Activated naive CD4-positive, alpha-beta T cell treated with anti-CD3 and anti-CD28 coated beads, Interleukin-2, amount 50 U/mL, for 16 hours (primary cell): ENCODE data around the gene SLC22A3.
"Not testable (repeated sequence)": the region's sequence is repeated elsewhere in the genome, so short reads cannot be mapped to it uniquely, and the experiment has no call there.

Experiments
- DNase-seq: peaks from one replicate; pipeline ENCODE4 v3.0.0-alpha.2; 2020

The SLC22A3 gene

DNA sequence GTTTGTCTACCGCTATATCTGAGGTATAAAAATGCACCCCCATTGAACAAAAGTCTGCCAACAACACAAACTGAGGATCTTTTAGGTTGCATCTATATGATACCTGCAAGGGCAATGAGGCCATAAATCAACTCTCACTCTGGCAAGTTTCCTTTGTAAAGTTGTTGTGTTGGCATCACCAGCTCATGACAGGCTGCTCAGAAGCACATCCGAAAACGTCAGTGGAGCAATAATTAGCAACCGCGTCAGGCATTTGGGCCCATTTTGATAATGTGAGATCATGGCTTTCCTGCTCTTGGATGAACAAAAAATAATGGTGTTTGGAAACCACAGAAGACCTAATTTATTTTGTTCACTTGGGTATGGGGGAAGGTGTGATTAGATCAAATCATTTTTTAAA is 12.0 kb upstream of the SLC22A3 start:
- no peak for DNase-seq

DNA sequence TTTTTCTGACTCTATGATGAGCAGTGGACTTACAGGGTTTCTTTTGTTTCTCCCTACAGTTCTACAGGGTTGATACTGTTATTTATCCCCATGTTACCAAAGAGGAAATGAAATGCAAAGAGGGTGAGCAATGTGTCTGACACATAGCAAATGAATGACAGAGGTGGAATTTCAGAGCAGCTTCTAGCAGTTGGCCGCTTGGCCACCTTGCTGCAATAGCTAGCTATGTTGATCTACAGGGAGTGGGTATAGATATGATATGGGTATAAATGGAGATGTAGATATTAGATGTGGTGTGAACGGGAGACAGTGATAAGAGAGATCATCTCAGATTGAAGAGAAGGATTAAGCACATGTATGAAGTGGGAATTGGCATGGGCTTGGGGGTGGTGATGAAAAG is 10.9 kb upstream of the SLC22A3 start:
- DNase-seq = no peak

DNA sequence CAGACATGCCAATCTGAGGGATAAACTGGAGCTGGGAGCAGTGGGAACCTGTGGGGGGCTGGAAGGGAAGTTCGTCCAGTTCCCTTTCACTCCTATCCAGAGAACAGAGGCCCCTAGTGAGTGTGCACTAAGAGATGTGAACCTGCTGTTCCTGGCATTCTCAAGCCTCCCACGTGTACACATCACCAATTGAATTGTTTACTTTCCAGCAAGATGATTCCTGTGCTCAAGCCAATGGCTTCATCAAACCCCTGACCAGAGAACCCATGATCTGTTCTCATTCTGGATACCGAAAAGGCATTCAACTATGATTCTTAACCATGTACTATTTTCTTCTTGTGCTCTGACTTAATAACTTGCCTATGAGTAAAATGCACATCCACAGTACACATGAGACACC is 10.2 kb upstream of the SLC22A3 start:
- no peak for DNase-seq

DNA sequence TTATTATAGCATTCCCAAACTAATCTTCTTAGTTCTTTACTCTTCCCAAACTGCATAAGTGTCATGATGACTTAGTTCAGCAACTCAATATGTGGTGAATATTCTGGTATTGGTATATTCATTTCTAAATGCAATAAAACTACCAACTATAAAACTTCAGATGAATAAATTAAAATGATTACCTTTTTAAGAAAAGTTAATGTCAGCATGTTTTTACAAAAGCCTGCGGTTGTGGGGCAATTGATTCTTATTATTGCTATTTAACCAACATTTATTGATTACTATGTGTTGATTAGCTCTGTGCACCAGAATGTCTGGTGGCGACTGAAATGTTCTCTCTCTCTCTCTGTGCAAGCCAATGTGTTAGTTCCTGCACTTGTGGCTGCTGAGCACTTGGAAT is 5.0 kb upstream of the SLC22A3 start:
- DNase-seq = no peak

DNA sequence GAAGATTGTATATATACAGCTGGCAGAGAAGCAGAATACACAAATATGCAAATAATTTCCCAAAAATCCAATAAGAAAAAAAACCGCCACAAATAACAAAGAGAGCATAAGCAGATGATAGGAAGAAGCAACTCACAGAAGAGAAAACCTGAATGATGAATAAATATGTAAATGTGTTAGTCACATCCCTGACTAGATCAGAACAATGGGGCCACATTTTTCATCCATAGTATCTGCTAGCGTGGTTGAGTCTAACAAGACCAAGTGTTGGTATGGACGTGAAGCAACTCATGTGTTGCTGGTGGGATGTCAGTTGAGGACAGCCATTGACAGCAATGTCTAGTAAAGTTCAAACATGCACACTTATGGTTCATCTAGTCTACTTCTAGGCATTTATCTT is 3.9 kb upstream of the SLC22A3 start:
- DNase-seq = no peak

DNA sequence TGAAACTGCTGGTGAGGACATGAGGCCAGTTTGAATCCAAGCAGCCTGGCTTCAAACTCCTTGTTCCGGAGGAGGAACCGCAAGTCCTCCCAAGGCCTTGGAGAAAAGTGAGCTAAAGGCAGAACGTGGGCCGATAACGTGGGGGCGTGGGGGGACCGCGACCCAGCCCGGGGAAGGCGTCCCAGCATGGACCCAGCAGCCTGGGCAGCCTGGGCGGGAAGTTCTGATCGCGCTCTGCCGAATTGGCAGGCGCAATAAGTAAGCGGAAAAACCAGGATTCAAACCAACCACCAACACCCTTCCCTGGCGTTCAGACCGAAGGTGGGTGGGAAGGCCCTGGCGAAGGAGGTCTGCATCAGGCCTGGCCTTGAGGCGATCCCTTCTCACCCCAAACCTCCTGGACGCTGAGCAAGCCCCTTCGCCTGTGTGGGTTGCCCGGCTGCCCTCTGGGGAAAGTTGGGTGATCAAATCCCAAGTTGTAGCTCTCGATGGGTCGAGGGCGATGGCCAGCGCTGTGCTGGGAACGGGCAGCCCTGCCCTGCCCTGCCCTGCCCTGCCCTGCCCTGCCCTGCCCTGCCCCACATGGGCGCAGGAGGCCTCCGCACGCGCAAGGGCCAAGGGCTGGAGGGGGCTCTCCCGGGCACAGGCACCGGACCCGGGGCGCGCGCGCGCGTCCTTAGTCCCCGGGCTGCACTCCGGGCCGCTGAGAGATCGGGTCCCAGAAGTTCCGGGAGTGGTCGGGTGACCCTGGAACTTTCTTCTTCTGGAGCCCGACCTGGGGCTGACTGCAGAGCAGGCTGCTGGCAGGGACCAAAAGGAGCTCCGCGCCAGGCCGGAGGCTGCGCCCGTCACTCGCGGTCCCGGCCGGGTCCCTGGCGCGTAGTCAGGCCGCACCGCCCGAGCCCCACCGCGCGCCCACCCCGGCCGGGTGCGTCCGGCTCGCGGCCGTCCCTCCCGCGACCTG is 637 bp upstream of the SLC22A3 start:
- no peak for DNase-seq

DNA sequence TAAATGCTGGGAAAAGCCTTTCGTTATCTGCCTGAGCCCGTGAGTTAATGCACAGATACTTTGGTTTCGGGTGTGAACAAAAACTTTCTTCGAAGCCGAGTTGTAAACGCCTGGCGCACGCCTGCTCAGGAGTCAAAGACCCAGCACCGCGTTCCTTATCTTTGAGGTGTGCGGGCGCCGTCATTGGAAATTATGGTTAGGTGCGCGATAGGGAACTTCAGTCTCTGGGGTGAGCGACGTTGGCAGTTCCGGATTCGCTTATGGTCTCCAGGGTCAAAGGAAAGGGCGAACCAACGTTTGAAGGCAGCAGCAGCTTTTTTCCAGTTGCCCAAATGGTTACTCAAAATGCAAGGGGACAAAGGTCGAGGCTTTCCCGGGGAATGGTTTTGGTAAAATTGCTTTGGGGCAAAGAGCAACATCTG is 853 bp downstream of the SLC22A3 start:
- DNase-seq = no peak

DNA sequence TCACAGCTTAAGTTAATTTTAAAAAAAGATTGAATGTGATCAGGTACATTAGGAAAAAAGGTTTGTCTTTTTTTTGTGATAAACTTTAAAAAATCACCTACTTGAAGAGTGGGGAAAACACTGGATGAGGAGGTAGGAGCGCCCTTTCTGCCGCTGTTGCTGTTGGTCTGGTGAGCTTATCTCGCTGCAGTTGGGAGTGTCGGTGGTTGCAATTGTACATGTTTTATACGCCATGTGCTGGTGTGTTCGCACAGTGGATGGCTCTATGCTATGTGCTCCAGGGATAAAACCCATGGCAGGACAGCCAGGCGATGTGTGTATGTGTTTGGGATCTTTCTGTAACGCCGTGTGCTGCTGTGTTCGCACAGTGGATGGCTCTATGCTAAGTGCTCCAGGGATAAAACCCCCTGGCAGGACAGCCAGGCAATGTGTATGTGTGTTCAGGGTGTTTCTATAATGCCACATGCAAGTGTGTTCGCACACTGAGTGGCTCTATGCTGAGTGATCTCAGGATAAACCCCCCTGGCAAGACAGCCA is 1.7 kb downstream of the SLC22A3 start:
- DNase-seq = no peak

DNA sequence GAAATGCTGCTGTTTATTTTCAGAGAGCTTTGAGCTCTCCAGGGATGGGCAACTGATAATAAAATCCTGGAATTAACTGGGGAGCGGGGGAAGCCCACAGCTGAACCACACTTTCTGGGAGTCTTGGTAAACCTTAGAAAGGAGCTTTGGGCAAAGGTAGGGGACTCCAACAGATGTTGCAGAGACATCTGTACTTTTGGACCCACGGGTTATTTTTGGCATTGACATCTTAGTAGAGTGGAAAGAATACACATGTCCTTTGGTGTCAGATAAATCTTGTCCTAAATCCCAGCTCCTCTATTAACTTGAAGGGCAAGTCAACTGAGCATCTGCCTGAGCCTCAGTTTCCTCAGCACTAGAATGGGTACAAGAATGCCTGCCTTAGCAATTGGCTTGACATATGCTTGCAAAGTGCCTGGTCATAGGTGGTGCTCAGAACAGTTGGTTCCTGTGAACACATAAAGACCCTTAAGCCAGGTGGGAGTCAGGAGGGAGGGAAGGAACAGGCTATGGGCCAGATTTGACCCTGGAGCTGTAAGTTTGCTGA is 5.8 kb downstream of the SLC22A3 start:
- no peak for DNase-seq

DNA sequence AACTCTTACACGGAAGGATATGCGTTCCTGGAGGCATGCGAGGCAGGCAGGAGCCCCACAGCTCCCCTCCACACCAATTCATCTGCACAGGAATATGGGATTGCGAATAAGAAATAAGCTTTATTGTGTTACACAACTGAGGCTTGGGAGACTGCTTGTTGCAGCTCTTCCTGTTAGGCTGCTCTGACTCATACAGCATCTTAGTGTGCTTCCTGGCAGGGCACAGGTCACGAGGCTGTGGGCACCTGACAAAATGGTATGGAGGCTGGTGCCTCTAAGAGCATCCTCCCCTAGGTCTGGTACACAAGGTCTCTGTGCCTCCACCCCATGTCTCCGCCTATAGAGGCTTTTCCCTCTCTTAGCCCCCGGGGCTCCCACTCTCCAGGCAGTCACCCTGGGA is 6.8 kb downstream of the SLC22A3 start:
- no peak for DNase-seq

DNA sequence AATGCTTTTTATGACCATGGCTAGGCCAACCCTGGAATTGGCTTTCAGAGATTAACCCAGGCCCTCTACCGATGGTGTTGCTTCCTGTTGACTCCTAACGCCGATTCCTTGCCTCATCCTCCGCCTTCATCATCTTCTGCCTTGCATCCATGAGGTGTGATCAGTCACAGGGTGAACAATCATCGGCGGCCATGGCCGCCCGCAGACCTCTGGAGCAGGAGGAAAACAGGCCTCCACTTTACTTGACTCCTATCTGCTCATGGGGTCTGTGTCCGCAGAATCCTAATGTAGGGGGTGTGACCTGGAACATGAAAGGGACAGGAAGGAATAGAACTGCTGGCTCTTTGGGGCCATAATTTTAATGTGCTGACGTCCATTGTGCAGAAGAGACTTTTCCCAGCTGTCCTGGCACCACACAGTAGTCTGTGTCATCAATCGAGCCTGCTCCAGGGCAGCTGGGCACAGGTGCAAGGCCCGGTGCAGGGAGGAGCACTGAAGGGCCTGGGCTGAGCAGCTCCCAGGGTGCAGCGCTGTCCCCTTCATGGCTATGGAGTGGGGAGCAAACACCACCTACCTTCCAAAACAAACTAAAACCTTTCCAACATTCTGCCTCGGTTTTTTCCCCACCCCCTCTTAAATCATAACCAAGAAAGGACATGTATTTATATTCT is 8.0 kb downstream of the SLC22A3 start:
- no peak for DNase-seq

DNA sequence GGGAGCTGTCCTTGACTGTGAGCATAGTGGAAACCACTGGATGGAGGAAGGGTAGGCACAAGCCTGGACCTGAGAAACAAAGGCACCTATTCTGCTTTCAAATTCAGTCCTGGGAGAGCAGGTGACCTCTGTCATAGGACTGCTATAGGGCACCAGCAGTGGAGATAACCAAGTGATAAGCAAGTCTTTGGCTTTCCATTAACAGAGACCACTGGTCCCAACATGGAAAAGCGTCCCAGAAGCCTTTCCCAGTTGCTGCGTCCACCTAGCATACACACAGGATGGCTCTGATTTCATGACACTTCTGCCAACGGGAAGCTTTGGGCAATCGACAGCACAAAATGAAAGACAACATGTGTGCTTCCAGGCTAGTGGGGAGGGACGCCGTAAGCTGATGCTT is 8.9 kb downstream of the SLC22A3 start:
- DNase-seq = no peak

DNA sequence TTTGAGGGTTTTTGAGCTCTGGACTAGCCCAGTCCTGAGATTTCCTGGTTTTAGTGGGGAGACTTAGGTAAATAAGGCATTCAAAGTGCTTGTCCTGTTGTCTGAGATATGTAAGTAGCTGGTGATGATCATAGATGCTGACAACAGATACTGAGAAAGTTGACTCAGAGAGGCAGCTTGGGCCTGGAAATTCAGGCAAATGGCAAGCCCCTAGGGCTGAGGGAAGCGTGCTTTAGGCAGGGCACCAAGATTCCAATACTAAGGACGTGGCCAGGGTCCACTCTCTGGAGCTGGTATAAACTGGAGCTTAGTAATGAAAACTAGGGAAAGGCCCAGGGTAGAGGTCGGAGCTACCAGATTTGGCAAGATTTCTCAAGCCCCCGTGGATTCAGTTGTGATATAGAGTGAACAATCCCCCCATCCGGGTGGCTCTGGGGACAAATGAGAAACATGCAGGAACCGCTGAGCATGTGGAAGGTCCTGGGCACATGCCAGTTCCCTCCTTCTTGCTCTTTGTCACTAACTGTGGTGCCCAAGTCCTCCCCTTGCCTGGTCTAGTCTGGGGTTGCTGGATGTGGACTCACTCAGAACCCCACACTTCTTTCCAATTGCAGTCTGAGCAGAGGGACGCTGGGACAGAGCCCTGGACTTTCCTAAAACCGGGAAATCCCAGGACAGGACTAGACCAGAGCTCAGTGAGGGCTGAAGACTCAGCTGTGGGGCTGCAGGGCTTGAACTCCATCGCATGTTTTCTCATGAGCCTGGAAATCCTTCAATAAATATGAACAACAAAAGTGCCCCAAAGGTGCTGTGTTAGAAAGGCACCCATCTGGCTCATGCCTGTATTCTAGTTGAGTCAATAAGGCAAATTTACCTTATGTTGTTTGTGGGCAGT is 10.3 kb downstream of the SLC22A3 start:
- no peak for DNase-seq

DNA sequence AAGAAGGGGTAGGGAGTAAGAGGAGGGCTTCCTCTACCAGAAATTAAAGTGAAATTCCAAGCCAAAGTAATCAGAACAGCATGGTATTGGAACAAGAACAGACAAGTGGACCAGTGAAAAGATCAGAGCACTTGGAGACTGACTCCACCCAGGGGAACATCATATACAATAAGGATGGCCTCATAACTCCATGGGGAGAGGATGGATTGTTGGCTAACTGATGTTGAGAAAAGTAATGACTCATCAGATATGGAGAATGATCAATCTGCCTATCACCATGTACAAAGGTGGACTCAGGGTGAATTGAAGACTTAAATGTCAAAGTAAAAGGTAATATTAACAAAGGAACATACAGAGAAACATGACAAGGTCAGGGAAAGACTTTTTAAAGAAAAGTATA is 12.8 kb downstream of the SLC22A3 start:
- no peak for DNase-seq

DNA sequence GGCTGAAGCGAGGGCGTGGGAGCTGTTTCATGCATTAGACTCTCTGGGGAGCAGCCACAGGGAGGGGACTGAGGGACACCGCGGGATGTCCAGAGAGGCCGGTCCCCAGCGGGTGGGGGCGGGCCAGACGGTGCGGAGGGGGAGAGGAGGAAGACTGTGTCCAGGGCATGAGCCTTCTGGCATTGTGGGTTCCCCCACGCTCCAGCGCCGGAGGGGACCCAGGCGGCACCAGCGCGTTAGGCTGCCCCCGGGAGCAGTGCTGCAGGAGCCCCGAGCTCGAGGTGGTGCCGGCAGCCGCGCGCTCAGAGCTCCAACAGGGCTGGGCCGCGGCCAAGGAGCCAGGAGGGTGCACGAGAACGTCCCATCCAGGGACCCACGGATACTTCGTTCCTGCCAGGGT is 14.4 kb downstream of the SLC22A3 start:
- no peak for DNase-seq

DNA sequence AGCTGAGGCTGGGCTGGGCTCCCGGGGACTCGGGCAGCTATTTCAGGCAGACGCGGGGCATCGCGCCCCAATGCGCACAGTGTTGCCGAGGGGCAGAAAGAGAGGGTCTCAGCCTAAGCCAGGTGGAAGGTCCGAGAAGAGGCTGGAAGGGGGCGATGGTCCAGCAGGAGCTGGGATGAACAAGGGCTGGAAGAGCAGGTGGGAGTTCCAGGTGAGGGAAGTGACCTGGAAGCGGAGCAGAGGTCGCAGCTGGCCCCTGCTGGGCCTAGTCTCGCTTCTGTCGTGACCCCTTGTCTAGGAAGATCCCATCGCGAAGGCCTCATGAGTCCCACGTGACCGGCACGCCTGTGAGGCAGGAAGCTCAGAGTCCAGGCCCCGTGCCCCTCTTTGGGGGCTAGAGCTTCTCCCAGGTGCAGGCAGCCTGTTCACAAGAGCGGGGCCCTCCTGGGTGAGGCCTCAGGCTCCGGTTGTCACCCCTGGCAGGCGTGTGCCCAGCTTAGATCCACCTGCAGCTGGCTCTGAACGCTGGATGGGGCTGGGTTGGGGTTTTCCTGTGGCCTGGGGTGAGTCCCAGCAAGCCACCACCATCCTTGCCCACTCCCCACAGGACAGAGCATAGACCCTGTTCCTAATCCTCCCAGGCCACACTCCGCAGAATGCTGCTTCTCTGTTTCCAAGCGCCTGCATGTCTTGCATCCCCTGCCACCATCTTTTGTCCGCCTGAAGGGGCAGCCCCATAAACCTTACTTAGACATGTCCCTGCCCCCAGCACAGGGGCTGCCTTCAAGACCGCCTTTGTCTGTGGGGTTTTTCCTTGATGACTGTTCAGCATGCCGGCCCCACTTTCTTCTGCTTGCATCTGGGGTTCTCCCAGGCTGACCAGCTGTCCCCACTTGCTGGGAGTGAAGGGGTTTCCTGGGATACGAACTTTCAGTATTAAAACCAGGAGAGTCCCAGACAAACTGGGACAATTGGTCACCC is 15.1 kb downstream of the SLC22A3 start:
- no peak for DNase-seq

DNA sequence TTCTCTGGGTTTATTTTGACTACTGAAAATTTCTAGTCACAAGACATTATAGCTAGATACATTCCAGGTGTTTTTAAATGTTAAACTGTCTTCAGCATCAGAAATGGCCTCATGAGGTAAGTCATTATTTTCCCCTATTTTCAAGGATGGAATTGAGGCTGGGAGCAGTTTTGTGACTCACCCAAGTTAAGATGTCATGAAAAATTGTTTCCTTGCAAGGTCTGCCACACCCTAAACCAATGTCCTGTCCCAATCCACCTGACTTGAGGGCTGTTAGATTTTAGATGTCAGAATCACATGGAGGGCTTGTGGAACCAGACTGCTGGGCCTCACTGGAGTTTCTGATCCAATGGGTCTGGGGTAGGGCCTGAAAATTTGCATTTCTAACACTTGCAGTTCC is 16.9 kb downstream of the SLC22A3 start:
- DNase-seq = no peak

DNA sequence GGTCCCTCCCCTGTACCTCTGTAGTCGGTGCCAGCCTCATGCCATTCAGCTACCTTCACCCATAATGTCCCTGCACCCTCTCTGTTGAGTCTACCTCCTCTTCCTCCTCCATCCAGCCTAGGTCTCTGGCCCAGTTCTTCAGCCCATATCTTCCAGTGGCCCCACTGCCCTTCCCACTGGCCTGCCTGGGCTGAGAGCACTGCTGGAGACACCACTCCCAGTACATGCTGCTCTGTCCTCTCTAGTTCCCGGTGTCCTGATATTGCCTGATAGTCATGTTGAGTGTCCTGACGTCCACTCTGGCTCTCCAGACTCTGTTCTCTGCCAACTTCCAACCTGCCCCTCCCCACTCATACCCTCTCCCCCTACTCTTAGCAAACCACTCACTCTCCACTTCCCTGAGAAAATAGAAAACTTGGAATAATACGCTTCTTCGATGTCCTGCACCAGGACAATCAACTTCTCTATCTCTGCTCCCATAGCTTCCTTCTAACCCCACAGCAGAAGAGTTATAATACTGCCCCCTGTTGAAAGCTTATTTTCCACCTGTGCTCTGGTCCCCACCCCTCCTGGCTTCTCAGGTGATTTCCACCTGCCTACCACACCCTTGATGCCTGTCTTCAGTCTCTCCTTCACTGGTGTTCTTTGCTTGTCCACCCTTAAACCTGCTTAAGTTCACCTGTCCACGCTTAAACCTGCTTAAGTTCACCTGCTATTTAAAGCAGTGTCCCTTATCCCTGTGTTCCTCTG is 19.8 kb downstream of the SLC22A3 start:
- DNase-seq = no peak

DNA sequence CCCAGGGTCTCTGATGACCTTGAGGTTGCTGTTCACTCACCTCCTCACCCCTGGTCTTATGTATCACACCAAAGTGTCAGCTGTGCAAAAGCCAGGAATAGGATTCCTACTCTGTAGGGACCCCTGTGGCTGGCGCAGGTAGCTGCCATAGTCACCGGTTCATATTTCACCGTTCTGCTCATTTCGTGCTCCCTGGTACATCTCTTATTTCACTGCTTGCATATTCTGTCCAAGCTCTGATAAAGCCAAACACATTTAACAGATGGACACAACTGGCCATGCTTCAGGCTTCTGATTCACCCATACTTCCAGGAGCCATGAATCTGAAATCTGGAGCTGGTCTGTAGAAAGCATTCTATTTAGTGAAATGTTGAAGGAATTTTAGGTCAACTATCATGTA is 20.5 kb downstream of the SLC22A3 start:
- no peak for DNase-seq

DNA sequence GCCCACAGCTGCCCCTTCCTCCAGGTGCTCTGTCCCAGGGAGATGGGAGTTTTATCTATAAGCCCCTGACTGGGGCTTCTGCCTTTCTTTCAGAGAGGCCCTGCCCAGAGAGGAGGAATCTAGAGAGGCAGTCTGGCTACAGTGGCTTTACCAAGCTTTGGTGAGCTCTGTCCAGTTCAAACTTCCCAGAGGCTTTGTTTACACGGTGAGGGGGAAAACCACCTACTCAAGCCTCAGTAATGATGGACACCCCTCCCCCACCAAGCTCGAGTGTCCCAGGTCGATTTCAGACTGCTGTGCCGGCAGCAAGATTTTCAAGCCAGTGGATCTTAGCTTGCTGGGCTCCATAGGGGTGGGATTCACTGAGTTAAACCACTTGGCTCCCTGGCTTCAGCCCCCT is 25.4 kb downstream of the SLC22A3 start:
- not testable (repeated sequence) for DNase-seq
